Activated CD8-positive, alpha-beta memory T cell treated with anti-CD3 and anti-CD28 coated beads for 36 hours (primary cell): ENCODE data around the gene WDPCP. TPM values are rescaled to one million over a fixed set of nuclear protein-coding genes. Genes with fewer than 3 reads are reported as not detected.
"Not testable (repeated sequence)": the region's sequence is repeated elsewhere in the genome, so short reads cannot be mapped to it uniquely, and the experiment has no call there.

ENCODE experiments used
- CTCF ChIA-PET: fragments of 350-600 bp; sonication (Branson Sonifier 250); formaldehyde crosslinking; loops from one replicate; lab custom pipeline; 2021; ENCODE audit warnings: antibody characterized with exemption; lab: Charles Lee
- POLR2A ChIA-PET: fragments of 350-600 bp; sonication (Branson Sonifier 250); formaldehyde crosslinking; loops from one replicate; lab custom pipeline; 2021; ENCODE audit warnings: antibody characterized with exemption; lab: Charles Lee
- total RNA-seq, 2 experiments: library from RNA; stranded (reverse); gene quantifications; one replicate each; pipeline ENCODE4 v1.2.3, GENCODE V29; 2021

The WDPCP gene
- total RNA-seq, 2 experiments from 2014 or later, result 5.5 to 7.8 TPM

- POLR2A ChIA-PET, result no interaction called here
- CTCF ChIA-PET, result no interaction called here
Measured at GRCh38 chr2:63192889-63193774, 395.1 kb downstream of the WDPCP start.

- CTCF ChIA-PET, result no interaction called here
- POLR2A ChIA-PET, result no interaction called here
Measured at GRCh38 chr2:63192169-63192888, 395.9 kb downstream of the WDPCP start.

GRCh38 chr2:63189026-63189425 is 399.3 kb downstream of the WDPCP start:
- CTCF ChIA-PET, result no interaction called here
- POLR2A ChIA-PET, result no interaction called here

GRCh38 chr2:63186331-63186730 is 401.9 kb downstream of the WDPCP start:
- ChIA-PET POLR2A (no interaction called here), CTCF (no interaction called here)

- POLR2A ChIA-PET, result no interaction called here
Measured at GRCh38 chr2:63163161-63163820, 425.0 kb downstream of the WDPCP start.

GRCh38 chr2:63159262-63159661 is 429.0 kb downstream of the WDPCP start:
- CTCF ChIA-PET, result no interaction called here
- POLR2A ChIA-PET, result no interaction called here

More at GRCh38 chr2:63163161-63163820, 425.0 kb downstream of the WDPCP start:
- CTCF ChIA-PET, result no interaction called here

GRCh38 chr2:63136683-63137082 is 451.6 kb downstream of the WDPCP start:
- POLR2A ChIA-PET, result not testable (repeated sequence)
- CTCF ChIA-PET, result interaction anchor here (1.1 kb wide), 1 partner anchor 24 kb away, joined by 3 read pairs; no protein-coding TSS in a partner anchor

- ChIA-PET CTCF (no interaction called here), POLR2A (no interaction called here)
Measured at GRCh38 chr2:63132020-63132419, 456.3 kb downstream of the WDPCP start.

GRCh38 chr2:63131196-63131595 is 457.1 kb downstream of the WDPCP start:
- ChIA-PET CTCF (no interaction called here), POLR2A (no interaction called here)

GRCh38 chr2:63127594-63127993 is 460.7 kb downstream of the WDPCP start:
- POLR2A ChIA-PET, result no interaction called here
- CTCF ChIA-PET, result no interaction called here

GRCh38 chr2:63124850-63125249 is 463.4 kb downstream of the WDPCP start:
- POLR2A ChIA-PET, result no interaction called here
- CTCF ChIA-PET, result no interaction called here

- CTCF ChIA-PET, result no interaction called here
- POLR2A ChIA-PET, result no interaction called here
Measured at GRCh38 chr2:63124218-63124617, 464.1 kb downstream of the WDPCP start.

- ChIA-PET CTCF (no interaction called here), POLR2A (no interaction called here)
Measured at GRCh38 chr2:63122921-63123320, 465.4 kb downstream of the WDPCP start.

- ChIA-PET CTCF (no interaction called here), POLR2A (no interaction called here)
Measured at GRCh38 chr2:63121055-63121834, 467.0 kb downstream of the WDPCP start.

GRCh38 chr2:63118821-63119220 is 469.5 kb downstream of the WDPCP start:
- CTCF ChIA-PET, result no interaction called here
- POLR2A ChIA-PET, result no interaction called here

GRCh38 chr2:63104482-63104881 is 483.8 kb downstream of the WDPCP start:
- POLR2A ChIA-PET, result no interaction called here
- CTCF ChIA-PET, result no interaction called here

GRCh38 chr2:63101954-63102353 is 486.3 kb downstream of the WDPCP start:
- CTCF ChIA-PET, result no interaction called here
- POLR2A ChIA-PET, result no interaction called here

- ChIA-PET CTCF (no interaction called here), POLR2A (no interaction called here)
Measured at GRCh38 chr2:63099032-63099431, 489.2 kb downstream of the WDPCP start.

GRCh38 chr2:63096491-63096890 is 491.8 kb downstream of the WDPCP start:
- ChIA-PET POLR2A (no interaction called here), CTCF (no interaction called here)
